NCI-H82 treated with DMSO at 0.1 percent for 48 hours (cell line): ENCODE data around the gene TIMM13.
"Not testable (repeated sequence)": the region's sequence is repeated elsewhere in the genome, so short reads cannot be mapped to it uniquely, and the experiment has no call there.

Experiments
- DNase-seq: peaks from one replicate; lab custom pipeline; 2025; ENCODE audit not compliant: unreplicated experiment; lab: John Stamatoyannopoulos, UW

TIMM13 gene

GRCh38 chr19:2416321-2417097 is 10.9 kb downstream of the TIMM13 start:
- no peak for DNase-seq

- DNase-seq = no peak
Observed at GRCh38 chr19:2415973-2416319, 11.4 kb downstream of the TIMM13 start.

- DNase-seq = no peak
Observed at GRCh38 chr19:2415281-2415972, 12.0 kb downstream of the TIMM13 start.

- no peak for DNase-seq
Observed at GRCh38 chr19:2413629-2414028, 13.8 kb downstream of the TIMM13 start.

- DNase-seq = no peak
Observed at GRCh38 chr19:2413159-2413558, 14.2 kb downstream of the TIMM13 start.

- no peak for DNase-seq
Observed at GRCh38 chr19:2412449-2412848, 14.9 kb downstream of the TIMM13 start.

- DNase-seq = no peak
Observed at GRCh38 chr19:2411709-2412108, 15.7 kb downstream of the TIMM13 start.

- DNase-seq = no peak
Observed at GRCh38 chr19:2410023-2410422, 17.4 kb downstream of the TIMM13 start.

GRCh38 chr19:2409352-2409912 is 18.0 kb downstream of the TIMM13 start:
- no peak for DNase-seq

- no peak for DNase-seq
Observed at GRCh38 chr19:2408247-2408646, 19.1 kb downstream of the TIMM13 start.

GRCh38 chr19:2399582-2399981 is 27.8 kb downstream of the TIMM13 start:
- DNase-seq = no peak

GRCh38 chr19:2398735-2399305 is 28.6 kb downstream of the TIMM13 start:
- no peak for DNase-seq

GRCh38 chr19:2397173-2397572 is 30.2 kb downstream of the TIMM13 start:
- DNase-seq = not testable (repeated sequence)

- DNase-seq = not testable (repeated sequence)
Observed at GRCh38 chr19:2395293-2395829, 32.0 kb downstream of the TIMM13 start.

- no peak for DNase-seq
Observed at GRCh38 chr19:2394442-2395292, 32.7 kb downstream of the TIMM13 start.

- DNase-seq = no peak
Observed at GRCh38 chr19:2394054-2394441, 33.3 kb downstream of the TIMM13 start.

GRCh38 chr19:2392899-2393298 is 34.5 kb downstream of the TIMM13 start:
- DNase-seq = not testable (repeated sequence)

- no peak for DNase-seq
Observed at GRCh38 chr19:2392366-2392765, 35.0 kb downstream of the TIMM13 start.

GRCh38 chr19:2391118-2391725 is 36.2 kb downstream of the TIMM13 start:
- peak; percentile 40 for DNase-seq

GRCh38 chr19:2389594-2389993 is 37.8 kb downstream of the TIMM13 start:
- no peak for DNase-seq
